GM12875 (cell line): ENCODE measurements around the gene DSC3.

ENCODE experiments used
- H3K4me3 ChIP-seq: one replicate; pipeline ENCODE4 v1.5.1; 2011; ENCODE audit warnings: low read depth, low read length, control low read depth
- CTCF ChIP-seq: IDR thresholded peaks from 2 replicates; pipeline ENCODE4 v1.5.1; 2011; ENCODE audit warnings: low read depth, mild to moderate bottlenecking, control low read depth, inconsistent platforms, low read length, moderate library complexity, borderline replicate concordance; ENCODE audit not compliant: insufficient read depth

Gene DSC3

DNA sequence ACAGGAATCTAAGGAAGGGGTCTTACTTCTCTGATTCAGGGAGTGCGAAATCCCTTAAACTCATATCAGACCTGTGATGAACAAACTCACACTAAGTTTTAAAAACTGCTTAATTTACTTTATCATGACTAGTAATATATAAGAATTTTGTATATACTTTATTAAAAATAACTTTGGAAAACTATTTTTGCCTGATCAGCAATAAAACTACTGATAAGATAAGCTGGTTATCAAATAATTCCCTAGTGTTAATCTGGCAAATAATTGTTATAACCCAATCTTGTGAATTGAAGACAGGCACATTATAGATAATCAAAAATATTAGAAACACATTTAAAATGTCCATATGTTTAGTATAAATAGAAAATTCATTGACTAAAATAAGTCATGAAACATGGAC is 23.7 kb upstream of the DSC3 start:
- H3K4me3 ChIP-seq = no peak overlapping the region
- TF ChIP-seq CTCF = no peak

DNA sequence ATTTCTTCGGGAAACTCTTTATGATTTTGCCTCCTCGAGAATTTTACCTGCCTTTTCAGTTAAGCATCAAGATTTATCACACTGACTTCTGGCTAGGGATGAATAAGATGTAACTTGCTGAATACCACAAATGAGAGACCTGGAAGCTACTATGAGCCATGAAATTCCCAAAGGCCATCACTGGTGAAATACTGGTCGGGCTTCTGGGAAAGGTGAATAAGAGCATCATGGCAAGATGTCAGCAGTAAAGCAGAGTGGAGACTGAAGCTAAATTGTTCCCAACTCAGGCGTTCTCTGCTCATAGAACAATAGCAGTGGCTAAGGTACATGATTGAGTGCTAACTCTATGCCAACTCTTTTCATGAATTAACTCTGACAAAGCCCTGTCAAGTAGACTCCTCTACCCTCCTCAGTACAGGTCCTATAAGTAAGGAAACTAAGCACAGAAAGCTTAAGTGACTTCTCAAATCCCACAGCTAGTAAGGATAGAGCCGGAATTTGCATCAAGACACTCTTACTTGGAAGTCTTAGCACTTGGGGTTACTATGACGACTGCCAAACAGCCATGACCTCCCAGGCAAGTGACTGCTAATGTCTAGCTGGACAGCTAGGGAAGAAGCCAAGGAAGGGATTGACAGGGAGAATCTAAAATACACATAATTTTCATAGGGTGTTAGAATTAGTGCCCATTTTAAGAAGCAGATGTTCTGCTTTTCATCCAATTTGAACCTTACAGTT is 22.7 kb upstream of the DSC3 start:
- no peak for TF ChIP-seq CTCF
- no peak overlapping the region for H3K4me3 ChIP-seq

DNA sequence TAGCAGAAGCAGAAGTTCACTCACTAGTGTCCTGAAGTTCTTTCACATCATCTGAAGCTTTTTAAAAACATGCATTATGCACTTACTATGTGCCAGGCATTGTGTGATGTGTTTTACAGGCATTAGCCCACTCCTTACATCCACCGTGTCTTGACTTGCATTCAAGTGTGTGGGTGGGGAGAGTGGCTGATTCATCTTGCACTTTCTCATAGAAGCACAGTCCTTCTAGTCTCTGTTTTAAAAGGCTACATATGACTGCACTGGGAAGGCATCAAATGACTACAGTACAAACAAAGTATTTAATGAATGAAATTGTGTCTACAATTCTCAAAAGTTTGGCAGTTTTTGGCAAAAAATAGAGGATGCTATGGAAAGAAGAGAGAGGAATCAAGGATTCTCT is 21.6 kb upstream of the DSC3 start:
- no peak for TF ChIP-seq CTCF
- H3K4me3 ChIP-seq = no peak overlapping the region

- TF ChIP-seq CTCF = no peak
- no peak overlapping the region for H3K4me3 ChIP-seq
These were observed 19.4 kb upstream of the DSC3 start for GRCh38 chr18:31061945-31062344.

DNA sequence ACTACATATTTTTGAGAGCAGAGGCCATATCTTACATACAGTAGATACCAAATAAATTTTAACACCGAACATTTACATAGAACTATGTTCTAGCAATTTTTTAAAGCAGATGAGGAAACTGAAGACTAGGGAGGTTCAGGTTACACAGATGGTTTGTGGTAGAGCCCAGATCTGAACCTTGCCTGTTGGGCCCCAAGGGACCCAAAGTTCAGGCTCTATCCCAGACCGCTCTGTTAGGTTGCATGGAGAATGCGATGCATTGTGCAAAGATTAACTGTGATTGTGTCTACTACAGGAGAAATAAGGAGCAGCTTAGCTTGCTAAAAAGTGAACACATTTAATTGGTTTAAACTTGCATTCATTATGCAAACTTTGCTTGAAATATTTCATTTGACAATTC is 16.4 kb upstream of the DSC3 start:
- H3K4me3 ChIP-seq = no peak overlapping the region
- no peak for TF ChIP-seq CTCF

- TF ChIP-seq CTCF = no peak
- no peak overlapping the region for H3K4me3 ChIP-seq
These were observed 15.4 kb upstream of the DSC3 start for GRCh38 chr18:31057917-31058316.

- no peak overlapping the region for H3K4me3 ChIP-seq
- TF ChIP-seq CTCF = no peak
These were observed 14.5 kb upstream of the DSC3 start for GRCh38 chr18:31057051-31057450.
